22Rv1 (cell line): ENCODE data around the gene SIGLEC7.

Experiments
- H3K27ac ChIP-seq: fragments of 450-650 bp; 2 replicates; pipeline ENCODE4 v1.5.1; 2017
- CTCF ChIP-seq: fragments of 450-650 bp; IDR thresholded peaks from 2 replicates; pipeline ENCODE4 v1.5.1; 2017; ENCODE audit warnings: mild to moderate bottlenecking
- ZFX ChIP-seq: fragments of 450-650 bp; IDR thresholded peaks from 2 replicates; pipeline ENCODE4 v1.6.1; 2017; ENCODE audit warnings: antibody characterized with exemption, borderline replicate concordance

SIGLEC7 gene

GRCh38 chr19:51097796-51098195, 44.3 kb upstream of the SIGLEC7 start:
- H3K27ac ChIP-seq = no peak overlapping the region
- TF ChIP-seq ZFX (no peak), CTCF (no peak)

DNA sequence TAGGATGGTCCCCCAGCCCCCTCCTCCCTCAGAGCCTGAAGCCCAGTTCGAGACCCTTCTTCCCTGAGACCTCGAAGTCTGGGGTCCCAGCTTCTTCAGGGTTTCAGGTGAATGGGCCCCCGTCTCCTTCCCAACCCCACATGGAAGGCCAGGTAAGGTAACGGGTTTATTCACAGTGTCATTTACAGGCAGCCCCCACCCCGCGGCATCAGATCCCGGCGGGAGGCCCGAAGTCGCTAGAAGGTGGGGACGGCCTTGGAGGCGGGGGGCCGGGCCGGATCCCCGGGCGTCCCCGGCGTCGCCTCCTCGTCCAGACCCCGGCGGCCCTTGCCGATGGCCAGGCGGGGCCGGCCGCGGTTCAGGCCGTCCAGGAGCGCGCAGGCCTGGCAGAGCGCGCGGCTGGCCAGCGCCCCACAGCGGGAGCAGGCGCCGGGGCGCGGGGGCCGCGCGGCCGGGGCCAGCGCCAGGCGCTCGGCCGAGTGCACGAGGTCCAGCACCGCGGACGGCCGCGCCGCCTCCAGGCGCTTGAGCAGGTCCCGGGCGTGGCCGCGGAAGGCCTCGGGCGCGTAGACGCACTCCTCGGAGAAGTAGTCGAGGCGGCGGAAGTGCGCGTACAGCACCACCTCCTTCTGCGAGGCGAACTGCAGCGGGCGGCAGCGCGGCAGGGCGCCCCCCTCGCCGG, 43.6 kb upstream of the SIGLEC7 start:
- H3K27ac ChIP-seq = no peak overlapping the region
- TF ChIP-seq ZFX (no peak), CTCF (no peak)

- TF ChIP-seq CTCF (no peak), ZFX (no peak)
These were observed 43.1 kb upstream of the SIGLEC7 start for GRCh38 chr19:51099047-51099382.

GRCh38 chr19:51100601-51101000, 41.5 kb upstream of the SIGLEC7 start:
- TF ChIP-seq ZFX = no peak
- no peak for TF ChIP-seq CTCF
- no peak overlapping the region for H3K27ac ChIP-seq

More at GRCh38 chr19:51099047-51099382, 43.1 kb upstream of the SIGLEC7 start:
- H3K27ac ChIP-seq = no peak overlapping the region

- no peak overlapping the region for H3K27ac ChIP-seq
- TF ChIP-seq CTCF (no peak), ZFX (no peak)
These were observed 40.8 kb upstream of the SIGLEC7 start for GRCh38 chr19:51101171-51101865.

GRCh38 chr19:51102991-51103390, 39.1 kb upstream of the SIGLEC7 start:
- no peak overlapping the region for H3K27ac ChIP-seq
- TF ChIP-seq CTCF (no peak), ZFX (no peak)

GRCh38 chr19:51103926-51104341, 38.2 kb upstream of the SIGLEC7 start:
- no peak overlapping the region for H3K27ac ChIP-seq
- TF ChIP-seq ZFX (no peak), CTCF (no peak)
